GM12873 (cell line): ENCODE measurements around the gene ZEB2.

Experiments used
- CTCF ChIP-seq: IDR thresholded peaks from 2 replicates; pipeline ENCODE4 v1.5.1; 2012; ENCODE audit warnings: low read depth, mild to moderate bottlenecking, moderate library complexity, low read length, control low read depth; ENCODE audit not compliant: insufficient read depth; ENCODE audit errors: missing control alignments

The ZEB2 gene

GRCh38 chr2:144404586-144405314 is 115.2 kb downstream of the ZEB2 start:
- TF ChIP-seq CTCF = no peak

GRCh38 chr2:144403933-144404332 is 116.0 kb downstream of the ZEB2 start:
- TF ChIP-seq CTCF = no peak

GRCh38 chr2:144402251-144402650 is 117.7 kb downstream of the ZEB2 start:
- TF ChIP-seq CTCF = no peak

GRCh38 chr2:144401036-144401435 is 118.9 kb downstream of the ZEB2 start:
- no peak for TF ChIP-seq CTCF

GRCh38 chr2:144396318-144396717 is 123.6 kb downstream of the ZEB2 start:
- TF ChIP-seq CTCF = no peak

- TF ChIP-seq CTCF = no peak
Measured at GRCh38 chr2:144390424-144391020, 129.4 kb downstream of the ZEB2 start.

GRCh38 chr2:144389930-144390311 is 130.0 kb downstream of the ZEB2 start:
- no peak for TF ChIP-seq CTCF
